Peyer's patch (tissue), 4 donors: ENCODE results near the gene XRCC1.

Experiments used
- POLR2A ChIP-seq, 2 donors: fragments of 450-650 bp; IDR thresholded peaks; one replicate each; pipeline ENCODE4 v1.5.1; 2017; ENCODE audit warnings: antibody characterized with exemption in 2 of 2, mild to moderate bottlenecking in 2 of 2, moderate library complexity in 2 of 2
- TF ChIP-seq, protein P1 (sequence below), 6 experiments: fragments of 450-650 bp in 4 of 6; fragments of 200-600 bp in 2 of 6; sonication (generic) in 1 of 6; IDR thresholded peaks; one replicate each; pipeline ENCODE4 v1.5.1; 2017 to 2019; ENCODE audit warnings: antibody characterized with exemption in 6 of 6, mild to moderate bottlenecking in 3 of 6, moderate library complexity in 1 of 6

- no peak for TF ChIP-seq POLR2A (IDR thresholded peaks at IDR 0.05)
- TF ChIP-seq, protein P1, sequence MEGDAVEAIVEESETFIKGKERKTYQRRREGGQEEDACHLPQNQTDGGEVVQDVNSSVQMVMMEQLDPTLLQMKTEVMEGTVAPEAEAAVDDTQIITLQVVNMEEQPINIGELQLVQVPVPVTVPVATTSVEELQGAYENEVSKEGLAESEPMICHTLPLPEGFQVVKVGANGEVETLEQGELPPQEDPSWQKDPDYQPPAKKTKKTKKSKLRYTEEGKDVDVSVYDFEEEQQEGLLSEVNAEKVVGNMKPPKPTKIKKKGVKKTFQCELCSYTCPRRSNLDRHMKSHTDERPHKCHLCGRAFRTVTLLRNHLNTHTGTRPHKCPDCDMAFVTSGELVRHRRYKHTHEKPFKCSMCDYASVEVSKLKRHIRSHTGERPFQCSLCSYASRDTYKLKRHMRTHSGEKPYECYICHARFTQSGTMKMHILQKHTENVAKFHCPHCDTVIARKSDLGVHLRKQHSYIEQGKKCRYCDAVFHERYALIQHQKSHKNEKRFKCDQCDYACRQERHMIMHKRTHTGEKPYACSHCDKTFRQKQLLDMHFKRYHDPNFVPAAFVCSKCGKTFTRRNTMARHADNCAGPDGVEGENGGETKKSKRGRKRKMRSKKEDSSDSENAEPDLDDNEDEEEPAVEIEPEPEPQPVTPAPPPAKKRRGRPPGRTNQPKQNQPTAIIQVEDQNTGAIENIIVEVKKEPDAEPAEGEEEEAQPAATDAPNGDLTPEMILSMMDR (IDR thresholded peaks at IDR 0.05): no peak
Measured at GRCh38 chr19:43505941-43506340, 69.4 kb downstream of the XRCC1 start.
